ENCODE results near the gene SENP8. TPM values are rescaled to one million over a fixed set of nuclear protein-coding genes. Genes with fewer than 3 reads are reported as not detected.
"Not testable (repeated sequence)": the region's sequence is repeated elsewhere in the genome, so short reads cannot be mapped to it uniquely, and the experiment has no call there.

SENP8 gene
- polyA plus RNA-seq, 10 donors, result 3.7 to 6.5 (median 5.0) TPM

- no peak for DNase-seq
Observed at GRCh38 chr15:72153269-72154000, 35.2 kb downstream of the SENP8 start.

- no peak for DNase-seq
Observed at GRCh38 chr15:72154316-72154715, 36.1 kb downstream of the SENP8 start.

GRCh38 chr15:72155003-72155621 is 36.9 kb downstream of the SENP8 start:
- peak; percentile 57 to 64 (median 58) for DNase-seq

DNA sequence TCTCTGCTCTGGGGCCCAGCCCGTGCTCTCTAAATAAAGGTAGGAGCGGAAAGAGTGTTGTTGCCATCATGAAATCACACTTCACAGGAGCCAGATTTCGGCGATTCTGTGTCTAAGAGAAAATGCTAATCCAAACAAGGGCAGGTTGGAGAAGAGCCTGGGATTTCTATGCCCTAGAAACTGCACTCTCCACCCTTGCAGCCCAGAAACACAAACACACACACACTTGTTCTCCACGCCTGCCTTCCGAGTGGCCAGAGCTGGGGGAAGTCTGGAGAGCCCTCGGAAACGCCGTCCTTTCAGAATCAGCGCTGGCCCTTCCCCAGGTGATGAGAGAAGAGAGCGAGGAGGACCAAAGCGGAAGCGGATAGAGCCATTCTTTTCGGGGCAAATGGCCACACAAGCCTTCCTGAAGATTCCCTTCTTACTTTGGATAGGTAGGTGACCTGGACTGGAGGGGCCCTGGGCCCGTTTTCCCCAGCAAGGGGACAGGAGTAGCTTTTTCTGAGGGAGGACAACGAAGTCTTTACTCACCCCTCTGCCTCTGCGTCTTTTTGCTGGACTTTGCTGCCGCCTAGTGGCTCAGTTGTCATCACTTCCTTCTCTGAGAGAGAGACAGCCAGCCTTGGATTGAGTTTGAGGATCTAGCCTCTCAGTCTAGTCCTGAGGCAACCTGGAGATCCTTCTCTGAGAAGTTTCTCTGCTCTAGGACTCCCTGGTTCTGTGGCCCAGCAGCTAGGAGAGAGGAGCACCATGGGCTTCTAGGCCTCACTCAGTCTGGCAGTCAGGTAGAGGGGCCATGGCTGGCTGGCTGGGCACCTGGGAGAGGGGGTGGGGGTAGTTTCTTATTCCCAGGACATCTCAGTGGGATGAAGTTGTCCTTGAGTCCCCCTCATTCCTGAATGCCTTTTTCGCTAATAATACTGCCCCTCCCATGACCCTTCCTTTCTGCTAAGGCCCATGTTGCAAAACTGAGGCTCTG is 37.7 kb downstream of the SENP8 start:
- peak; percentile 82 to 94 (median 91) for DNase-seq

GRCh38 chr15:72156928-72157327 is 38.7 kb downstream of the SENP8 start:
- DNase-seq, result no peak

DNA sequence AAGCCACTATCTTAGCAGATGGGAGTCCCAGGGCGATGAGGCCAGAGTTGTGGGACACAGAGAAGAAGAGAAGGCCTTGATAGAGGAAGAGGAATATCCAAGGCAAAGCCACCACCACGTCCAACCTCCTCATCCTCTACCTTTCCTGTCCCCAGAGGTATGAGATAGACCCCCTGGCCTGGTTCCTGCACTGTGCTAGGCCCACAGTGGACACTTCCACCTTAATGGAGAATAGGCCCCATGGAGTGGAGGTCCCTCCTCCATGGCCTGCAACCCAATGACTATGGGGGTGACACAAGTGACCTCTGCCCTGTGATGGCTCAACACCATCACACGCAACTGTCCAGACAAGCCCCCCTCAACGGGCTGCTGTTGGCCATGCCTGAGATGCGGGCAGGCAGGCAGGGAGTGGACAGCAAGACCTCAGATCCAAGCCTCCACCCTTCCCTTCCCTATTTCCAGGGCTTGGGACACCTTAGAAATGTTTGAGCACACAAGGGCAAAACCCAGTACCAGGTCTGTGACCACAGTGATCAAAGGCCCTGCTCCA is 42.6 kb downstream of the SENP8 start:
- DNase-seq, result no peak

GRCh38 chr15:72161361-72162132 is 43.3 kb downstream of the SENP8 start:
- DNase-seq, result peak in 1 of 3 donors; percentile 41

DNA sequence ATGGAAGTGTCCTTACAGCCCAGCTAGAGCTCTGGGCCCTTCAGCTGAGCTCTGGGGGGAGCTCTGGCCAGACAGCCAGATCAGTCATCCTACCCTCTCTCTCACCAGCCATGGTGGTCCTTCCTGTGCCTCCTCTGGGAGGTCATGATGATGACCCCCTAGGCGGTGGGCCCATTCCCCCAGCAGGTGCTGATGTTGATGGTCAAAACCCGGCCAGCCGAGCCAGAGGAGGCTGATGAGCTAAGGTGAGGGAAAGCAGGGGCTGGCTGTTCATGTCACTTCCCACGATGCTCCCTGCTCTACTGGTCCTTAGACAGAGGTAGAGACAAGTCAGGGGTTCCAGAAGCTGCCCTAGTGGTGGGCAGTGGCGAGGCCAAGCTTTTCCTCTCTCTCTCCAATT is 44.4 kb downstream of the SENP8 start:
- no peak for DNase-seq

- no peak for DNase-seq
Observed at GRCh38 chr15:72163719-72164118, 45.5 kb downstream of the SENP8 start.

- no peak for DNase-seq
Observed at GRCh38 chr15:72166716-72167417, 48.7 kb downstream of the SENP8 start.

DNA sequence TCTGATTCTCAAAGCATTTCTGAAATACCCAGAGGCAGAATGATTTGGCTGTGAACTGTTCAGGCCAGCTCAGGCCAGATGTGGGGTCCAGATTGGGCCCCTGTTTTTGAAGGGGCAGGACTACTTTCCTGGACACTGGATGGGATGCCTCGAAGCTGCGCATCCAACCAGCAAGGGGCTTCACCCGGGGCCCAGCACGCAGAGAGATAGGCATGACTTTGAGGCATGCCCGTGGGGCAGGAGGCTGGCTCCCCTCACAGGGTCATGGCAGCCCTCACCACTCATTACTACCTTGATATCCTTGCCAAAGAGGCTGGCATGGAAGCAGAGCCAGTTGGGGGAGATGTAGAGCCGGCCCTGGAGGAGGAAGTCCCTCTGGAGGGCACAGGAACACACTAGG is 49.2 kb downstream of the SENP8 start:
- DNase-seq, result no peak

GRCh38 chr15:72168131-72168807 is 50.1 kb downstream of the SENP8 start:
- DNase-seq, result peak in 1 of 3 donors; percentile 50

- no peak for DNase-seq
Observed at GRCh38 chr15:72168808-72169190, 50.6 kb downstream of the SENP8 start.

GRCh38 chr15:72169236-72169920 is 51.2 kb downstream of the SENP8 start:
- DNase-seq, result no peak

GRCh38 chr15:72169921-72170611 is 51.9 kb downstream of the SENP8 start:
- DNase-seq, result no peak

GRCh38 chr15:72170691-72171090 is 52.5 kb downstream of the SENP8 start:
- no peak for DNase-seq

DNA sequence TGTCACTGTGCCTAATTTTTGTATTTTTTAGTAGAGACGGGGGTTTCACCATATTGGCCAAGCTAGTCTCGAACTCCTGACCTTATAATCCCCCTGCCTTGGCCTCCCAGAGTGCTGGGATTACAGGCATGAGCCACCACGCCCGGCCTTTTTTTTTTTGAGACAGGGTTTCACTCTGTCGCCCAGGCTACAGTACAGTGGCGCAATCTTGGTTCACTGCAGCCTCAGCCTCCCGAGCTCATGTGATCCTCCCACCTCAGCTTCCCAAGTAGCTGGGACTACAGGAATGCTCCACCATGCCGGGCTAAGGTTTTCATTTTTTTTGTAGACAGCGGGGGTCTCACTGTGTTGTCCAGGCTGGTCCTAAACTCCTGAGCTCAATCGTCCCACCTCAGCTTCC is 53.8 kb downstream of the SENP8 start:
- DNase-seq, result not testable (repeated sequence)

DNA sequence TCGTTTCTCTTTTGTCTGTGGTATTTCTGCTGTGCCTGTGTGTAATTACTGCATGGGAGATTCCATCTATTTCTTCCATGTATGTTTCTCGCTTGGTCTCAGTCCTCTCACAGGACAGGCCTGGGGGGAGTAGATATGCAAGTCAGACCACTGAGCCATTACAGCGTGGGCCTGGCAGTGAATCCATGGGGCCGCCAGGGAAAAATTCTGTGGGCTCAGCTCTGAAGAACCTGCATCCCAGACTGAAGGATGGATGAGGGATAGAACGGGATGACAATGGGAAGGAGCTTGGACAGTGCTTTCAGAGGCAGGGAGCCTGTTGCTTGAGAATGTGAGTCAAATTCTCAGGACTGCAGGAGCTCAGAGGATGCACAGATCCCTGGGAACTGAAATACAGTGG is 54.6 kb downstream of the SENP8 start:
- no peak for DNase-seq

- DNase-seq, result no peak
Observed at GRCh38 chr15:72173401-72173800, 55.2 kb downstream of the SENP8 start.

Data from muscle of back (tissue), 11 donors.